Psoas muscle (tissue), 8 donors: ENCODE measurements around the gene ATE1. TPM values are rescaled to one million over a fixed set of nuclear protein-coding genes. Genes with fewer than 3 reads are reported as not detected.

Source experiments
- ATAC-seq, 4 donors: fragments of 200-7000 bp; cut with Tn5 transposase; one replicate each; pipeline ENCODE4 v1.9.1; 2020; ENCODE audit warnings: moderate library complexity in 3 of 4, mild to moderate bottlenecking in 2 of 4
- DNase-seq, 2 donors: peaks; one replicate each; pipeline ENCODE4 v3.0.0-alpha.2; 2020
- H3K27ac ChIP-seq: fragments of 200-600 bp; one replicate; pipeline ENCODE4 v1.8.0; 2022
- H3K27me3 ChIP-seq, 3 donors: fragments of 200-600 bp in 1 of 3; one replicate each; pipeline versions ENCODE4 v1.6.1 to v1.8.0; 2013 to 2022; ENCODE audit warnings: low read length in 2 of 3, mild to moderate bottlenecking in 2 of 3, moderate library complexity in 1 of 3; ENCODE audit not compliant: insufficient read depth in 3 of 3
- H3K36me3 ChIP-seq, 2 donors: fragments of 200-600 bp in 1 of 2; one replicate each; pipeline versions ENCODE4 v1.6.1 to v1.8.0; 2013 to 2022; ENCODE audit warnings: low read depth in 1 of 2, mild to moderate bottlenecking in 1 of 2, moderate library complexity in 1 of 2; ENCODE audit not compliant: insufficient read depth in 1 of 2
- H3K4me1 ChIP-seq: fragments of 200-600 bp; one replicate; pipeline ENCODE4 v1.8.0; 2022
- H3K4me3 ChIP-seq: fragments of 200-600 bp; one replicate; pipeline ENCODE4 v1.8.0; 2022; ENCODE audit warnings: mild to moderate bottlenecking
- H3K9me3 ChIP-seq: fragments of 200-600 bp; one replicate; pipeline ENCODE4 v1.8.0; 2022
- CTCF ChIP-seq: fragments of 200-600 bp; IDR thresholded peaks from one replicate; pipeline ENCODE4 v1.8.0; 2022; ENCODE audit warnings: antibody characterized with exemption
- WGBS, 3 donors: extraction: QIAGEN DNeasy Blood & Tissue Kit; methylation state at CpG; one replicate each; pipeline versions ENCODE4 v1.1.6 to v1.1.7; 2013; 5-methylcytosine and 5-hydroxymethylcytosine counted together
- intact Hi-C, 2 donors: fragments of 100-400 bp; cut with DNase I; formaldehyde crosslinking; loops; one replicate each; pipeline versions ENCODE4 v1.11.0 to v1.14.2; 2022
- polyA plus RNA-seq, 3 donors: library from polyadenylated mRNA; stranded (reverse); fragments of 200-250 nt; gene quantifications; one replicate each; pipeline ENCODE4 v1.2.3, GENCODE V29; 2013
- total RNA-seq, 4 donors: library from RNA; stranded (reverse); fragmentation: NEBNext Ultra II Directional in 2 of 4; extraction: Animal tissue kit (Norgen Biotek cat#: 25700) in 2 of 4; gene quantifications; one replicate each; pipeline versions ENCODE4 v1.2.1 to v1.2.4, GENCODE V29; 2021 to 2023
- donor health status: healthy with polysubstance abuse.
- donor health status: DM: no; HTN: no; CAD: no; lungs with moderate emphysema.
- donor health status: Bipolar disorder and iron deficiency.
- donor health status: healthy.
- donor health status: DM: yes; HTN: yes; CAD: no.
- donor health status: DM: no; HTN: no; CAD: no.
- donor health status: DM: no; HTN: no; CAD: no.
- donor health status: DM: yes; HTN: yes; CAD: no.

The ATE1 gene
- total and polyA plus RNA-seq, 7 donors = 11.6 to 36.9 (median 28.4) TPM

DNA sequence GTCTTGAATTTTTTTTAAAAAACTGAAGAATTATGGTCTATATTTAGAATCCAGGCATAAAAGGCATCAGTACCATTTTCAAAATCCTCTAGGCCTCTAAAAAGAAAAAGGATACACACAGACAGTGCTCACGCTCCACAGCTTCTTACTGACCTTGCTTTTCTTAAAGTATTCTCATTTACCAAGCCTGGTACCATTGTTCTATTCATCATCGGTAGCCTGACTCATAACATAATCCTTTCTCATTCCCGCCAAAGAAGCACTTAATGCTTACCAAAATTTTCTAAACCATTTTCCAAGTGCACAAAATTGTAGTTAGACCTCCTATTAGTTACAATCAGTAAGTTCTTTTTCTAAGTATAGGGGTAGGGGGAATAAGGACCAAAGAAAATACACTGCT, 54.6 kb downstream of the ATE1 start:
- H3K27me3 ChIP-seq = no peaks in the 10 kb centered on the region
- no peak overlapping the region for H3K4me3 ChIP-seq
- DNase-seq (no peak), ATAC-seq (no peak)
- no peaks in the 10 kb centered on the region for H3K4me1 ChIP-seq
- peaks cover 0 to 30% of the 10 kb centered on the region in 2 donors for H3K36me3 ChIP-seq
- WGBS, 3 donors = 76 to 85% (median 78%) methylated on average over 3 of the region's 3 CpGs
- intact Hi-C loops = no loop called here
- H3K9me3 ChIP-seq = no peaks in the 10 kb centered on the region
- no peak for TF ChIP-seq CTCF
- H3K27ac ChIP-seq = no peak overlapping the region

DNA sequence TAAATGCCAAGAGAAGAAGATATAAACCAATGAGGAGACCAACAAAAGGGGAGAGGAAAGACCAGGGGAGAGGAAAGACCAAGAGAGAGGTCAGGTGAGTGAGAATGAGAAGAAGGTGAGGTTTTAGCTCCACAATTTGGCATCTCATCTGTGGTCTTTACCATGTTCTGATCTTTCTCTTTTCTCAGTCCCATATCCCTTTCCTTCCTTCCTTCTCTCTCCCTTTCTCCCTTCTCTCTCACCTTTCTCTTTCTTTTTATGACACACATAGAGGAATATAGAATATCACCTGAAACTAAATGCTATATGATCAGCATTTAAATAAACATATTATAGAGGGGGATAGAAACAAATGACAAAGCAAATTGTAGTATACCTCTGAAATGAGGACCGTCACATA, 57.4 kb downstream of the ATE1 start:
- DNase-seq (no peak), ATAC-seq (no peak)
- TF ChIP-seq CTCF = no peak
- Histone ChIP-seq H3K27ac (no peak overlapping the region), H3K27me3 (no peaks in the 10 kb centered on the region), H3K9me3 (no peaks in the 10 kb centered on the region), H3K4me1 (no peaks in the 10 kb centered on the region), H3K4me3 (no peak overlapping the region), H3K36me3 (peaks cover 0 to 41% of the 10 kb centered on the region in 2 donors)
- intact Hi-C loops = no loop called here
- WGBS, 3 donors = 96 to 98% (median 96%) methylated on average over 1 of the region's 1 CpG

DNA sequence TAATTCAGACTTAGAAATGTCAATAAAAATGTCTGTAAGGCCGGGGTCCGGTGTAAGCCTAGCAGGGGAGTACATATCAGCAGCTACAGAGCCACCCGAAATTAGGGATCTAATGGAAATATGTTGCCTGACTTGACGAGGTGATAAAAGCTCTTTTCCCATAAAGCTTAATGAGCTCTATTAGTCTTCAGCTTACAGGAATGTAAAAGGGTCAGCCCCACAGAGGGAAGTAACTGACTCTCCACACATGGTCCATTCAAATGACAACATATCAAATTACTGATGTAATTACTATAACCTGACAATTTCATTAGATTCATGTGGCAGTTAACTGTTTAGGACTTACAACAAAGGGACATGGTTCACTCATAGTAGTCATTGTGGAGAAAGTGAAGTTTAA, 62.3 kb downstream of the ATE1 start:
- peaks cover 3 to 48% of the 10 kb centered on the region in 2 donors for H3K36me3 ChIP-seq
- WGBS, 3 donors = 81 to 85% (median 83%) methylated on average over 4 of the region's 4 CpGs
- intact Hi-C loops = loop anchor here in 1 of 2 donors (2.0 kb wide), 1 partner anchor 13 kb away; no protein-coding TSS in a partner anchor

GRCh38 chr10:121864653-121865052, 63.2 kb downstream of the ATE1 start:
- no peak for DNase-seq
- H3K4me3 ChIP-seq = no peak overlapping the region
- no peak for ATAC-seq
- no peaks in the 10 kb centered on the region for H3K9me3 ChIP-seq
- TF ChIP-seq CTCF = no peak
- no peak overlapping the region for H3K27ac ChIP-seq
- WGBS, 3 donors = 88 to 96% (median 91%) methylated on average over 3 of the region's 3 CpGs
- H3K27me3 ChIP-seq = no peaks in the 10 kb centered on the region
- intact Hi-C loops = loop anchor here in 1 of 2 donors (2.0 kb wide), 1 partner anchor 14 kb away; no protein-coding TSS in a partner anchor
- peaks cover 3 to 44% of the 10 kb centered on the region in 2 donors for H3K36me3 ChIP-seq
- H3K4me1 ChIP-seq = no peaks in the 10 kb centered on the region

More for the DNA sequence above, 62.3 kb downstream of the ATE1 start:
- ATAC-seq (no peak), DNase-seq (no peak)
- Histone ChIP-seq H3K9me3 (no peaks in the 10 kb centered on the region), H3K27ac (no peak overlapping the region), H3K4me1 (no peaks in the 10 kb centered on the region), H3K4me3 (no peak overlapping the region), H3K27me3 (no peaks in the 10 kb centered on the region)
- no peak for TF ChIP-seq CTCF

DNA sequence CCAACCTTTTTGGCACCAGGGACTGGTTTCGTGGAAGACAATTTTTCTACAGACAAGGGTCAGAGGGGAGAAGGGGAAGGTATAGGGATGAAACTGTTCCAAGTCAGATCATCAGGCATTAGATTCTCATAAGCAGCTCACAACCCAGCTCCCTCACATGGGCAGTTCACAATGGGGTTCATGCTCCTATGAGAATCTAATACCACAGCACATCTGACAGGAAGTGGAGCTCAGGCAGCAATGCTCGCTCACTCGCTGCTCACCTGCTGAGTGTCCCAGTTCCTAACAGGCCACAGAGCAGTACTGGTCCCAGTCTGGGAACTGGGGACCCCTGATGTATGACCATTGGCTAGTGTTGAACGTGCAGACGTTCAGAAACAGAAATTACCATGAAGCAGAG, 63.7 kb downstream of the ATE1 start:
- H3K4me3 ChIP-seq = no peak overlapping the region
- 87 to 96% (median 96%) methylated on average over 5 of the region's 5 CpGs for WGBS, 3 donors
- TF ChIP-seq CTCF = no peak
- intact Hi-C loops = loop anchor here in 1 of 2 donors (2.0 kb wide), 1 partner anchor 15 kb away; no protein-coding TSS in a partner anchor
- no peaks in the 10 kb centered on the region for H3K9me3 ChIP-seq
- ATAC-seq (no peak), DNase-seq (no peak)
- peaks cover 3 to 39% of the 10 kb centered on the region in 2 donors for H3K36me3 ChIP-seq
- H3K27ac ChIP-seq = no peak overlapping the region
- no peaks in the 10 kb centered on the region for H3K27me3 ChIP-seq
- H3K4me1 ChIP-seq = no peaks in the 10 kb centered on the region
